Activated CD8-positive, alpha-beta memory T cell treated with anti-CD3 and anti-CD28 coated beads for 4 hours (primary cell): ENCODE measurements around the gene RXRA.

Experiments
- DNase-seq, 2 donors: peaks; one replicate each; pipeline ENCODE4 v3.0.0-alpha.2; 2020; ENCODE audit warnings: low read depth in 2 of 2

RXRA gene

GRCh38 chr9:134381671-134382516 lies 55.6 kb downstream of the RXRA start:
- no peak for DNase-seq

- no peak for DNase-seq
Observed at GRCh38 chr9:134382733-134383132, 56.5 kb downstream of the RXRA start.

- DNase-seq, result no peak
Observed at GRCh38 chr9:134383148-134383547, 56.9 kb downstream of the RXRA start.

GRCh38 chr9:134384811-134385479 lies 58.7 kb downstream of the RXRA start:
- no peak for DNase-seq

GRCh38 chr9:134385915-134386314 lies 59.7 kb downstream of the RXRA start:
- no peak for DNase-seq

GRCh38 chr9:134386951-134387831 lies 60.9 kb downstream of the RXRA start:
- no peak for DNase-seq

- DNase-seq, result no peak
Observed at GRCh38 chr9:134388289-134388808, 62.1 kb downstream of the RXRA start.

- DNase-seq, result no peak
Observed at GRCh38 chr9:134388976-134389375, 62.7 kb downstream of the RXRA start.

- no peak for DNase-seq
Observed at GRCh38 chr9:134389642-134390041, 63.4 kb downstream of the RXRA start.

GRCh38 chr9:134390537-134390936 lies 64.3 kb downstream of the RXRA start:
- DNase-seq, result peak; percentile 47 to 53

GRCh38 chr9:134390947-134391318 lies 64.7 kb downstream of the RXRA start:
- DNase-seq, result no peak

- DNase-seq, result peak; percentile 41 to 56
Observed at GRCh38 chr9:134391319-134392231, 65.3 kb downstream of the RXRA start.

- DNase-seq, result no peak
Observed at GRCh38 chr9:134392900-134393299, 66.6 kb downstream of the RXRA start.

GRCh38 chr9:134393582-134394280 lies 67.5 kb downstream of the RXRA start:
- no peak for DNase-seq

GRCh38 chr9:134395002-134395517 lies 68.8 kb downstream of the RXRA start:
- DNase-seq, result no peak

- no peak for DNase-seq
Observed at GRCh38 chr9:134395737-134396257, 69.5 kb downstream of the RXRA start.

- peak in 1 of 2 donors; percentile 28 for DNase-seq
Observed at GRCh38 chr9:134396258-134396742, 70.0 kb downstream of the RXRA start.

GRCh38 chr9:134396825-134397224 lies 70.6 kb downstream of the RXRA start:
- DNase-seq, result peak in 1 of 2 donors; percentile 38

GRCh38 chr9:134398756-134399155 lies 72.5 kb downstream of the RXRA start:
- no peak for DNase-seq
